ENCODE results near the gene FKBP15.
"Not testable (repeated sequence)": the region's sequence is repeated elsewhere in the genome, so short reads cannot be mapped to it uniquely, and the experiment has no call there.

The FKBP15 gene

GRCh38 chr9:113181165-113181564 lies 39.9 kb downstream of the FKBP15 start:
- DNase-seq = no peak

GRCh38 chr9:113179839-113180238 lies 41.2 kb downstream of the FKBP15 start:
- DNase-seq = no peak

- DNase-seq = no peak
Observed at GRCh38 chr9:113178087-113178486, 43.0 kb downstream of the FKBP15 start.

GRCh38 chr9:113177251-113177650 lies 43.8 kb downstream of the FKBP15 start:
- no peak for DNase-seq

- DNase-seq = no peak
Observed at GRCh38 chr9:113176803-113177202, 44.3 kb downstream of the FKBP15 start.

GRCh38 chr9:113173341-113173740 lies 47.7 kb downstream of the FKBP15 start:
- DNase-seq = no peak

GRCh38 chr9:113168809-113169208 lies 52.3 kb downstream of the FKBP15 start:
- DNase-seq = no peak

- DNase-seq = no peak
Observed at GRCh38 chr9:113166039-113166438, 55.0 kb downstream of the FKBP15 start.

- DNase-seq = no peak
Observed at GRCh38 chr9:113164536-113165300, 56.4 kb downstream of the FKBP15 start.

- no peak for DNase-seq
Observed at GRCh38 chr9:113163001-113163400, 58.1 kb downstream of the FKBP15 start.

- DNase-seq = no peak
Observed at GRCh38 chr9:113160571-113160970, 60.5 kb downstream of the FKBP15 start.

- DNase-seq = no peak
Observed at GRCh38 chr9:113158446-113158845, 62.6 kb downstream of the FKBP15 start.

GRCh38 chr9:113156880-113157279 lies 64.2 kb downstream of the FKBP15 start:
- DNase-seq = no peak

- no peak for DNase-seq
Observed at GRCh38 chr9:113155911-113156588, 65.0 kb downstream of the FKBP15 start.

GRCh38 chr9:113154946-113155345 lies 66.1 kb downstream of the FKBP15 start:
- DNase-seq = no peak

GRCh38 chr9:113154471-113154870 lies 66.6 kb downstream of the FKBP15 start:
- no peak for DNase-seq

GRCh38 chr9:113153599-113153998 lies 67.5 kb downstream of the FKBP15 start:
- DNase-seq = no peak

GRCh38 chr9:113152699-113153098 lies 68.4 kb downstream of the FKBP15 start:
- no peak for DNase-seq

GRCh38 chr9:113151696-113152630 lies 69.1 kb downstream of the FKBP15 start:
- no peak for DNase-seq

GRCh38 chr9:113150670-113151611 lies 70.1 kb downstream of the FKBP15 start, which contains the start of gene SLC31A2:
TSS of gene SLC31A2 (plus strand) at chr9:113151007. CDS start at chr9:113151075, 68 bp downstream.
- DNase-seq = peak; percentile 77

GRCh38 chr9:113149561-113149960 lies 71.5 kb downstream of the FKBP15 start:
- not testable (repeated sequence) for DNase-seq
